Measurements from ENCODE around the gene SHLD1.
"Not testable (repeated sequence)": the region's sequence is repeated elsewhere in the genome, so short reads cannot be mapped to it uniquely, and the experiment has no call there.

The SHLD1 gene

GRCh38 chr20:5781367-5781766 is 31.2 kb downstream of the SHLD1 start:
- CTCF ChIA-PET, H3K27me3 Mint-ChIP-seq, H3K9me3 Mint-ChIP-seq, DNase-seq, H3K4me1 Mint-ChIP-seq, H3K4me3 Mint-ChIP-seq, H3K27ac Mint-ChIP-seq: not testable (repeated sequence)
- H3K36me3 Mint-ChIP-seq: peaks cover 21% of the 10 kb centered on the region

- peaks cover 20% of the 10 kb centered on the region for H3K36me3 Mint-ChIP-seq
- no peaks in the 10 kb centered on the region for H3K27me3 Mint-ChIP-seq
- H3K4me1 Mint-ChIP-seq: peaks cover 3% of the 10 kb centered on the region
- H3K9me3 Mint-ChIP-seq: no peaks in the 10 kb centered on the region
- DNase-seq: no peak
- CTCF ChIA-PET: interaction anchor here (1.7 kb wide), 1 partner anchor 253 kb away, joined by 3 read pairs; no protein-coding TSS in a partner anchor
- H3K4me3 Mint-ChIP-seq: no peak overlapping the region
- no peak overlapping the region for H3K27ac Mint-ChIP-seq
Observed at GRCh38 chr20:5781798-5782750, 31.9 kb downstream of the SHLD1 start.

GRCh38 chr20:5784735-5785134 is 34.5 kb downstream of the SHLD1 start:
- no peak for DNase-seq
- Mint-ChIP-seq H3K4me3 (no peak overlapping the region), H3K9me3 (no peaks in the 10 kb centered on the region), H3K4me1 (peaks cover 5% of the 10 kb centered on the region), H3K27ac (no peak overlapping the region), H3K27me3 (no peaks in the 10 kb centered on the region), H3K36me3 (peaks cover 11% of the 10 kb centered on the region)
- CTCF ChIA-PET: interaction anchor here (0.7 to 6.7 kb wide), 3 partner anchors 157 to 256 kb away, joined by 3 to 89 read pairs (median 6); no protein-coding TSS in a partner anchor

- H3K27me3 Mint-ChIP-seq: no peaks in the 10 kb centered on the region
- H3K4me1 Mint-ChIP-seq: peaks cover 5% of the 10 kb centered on the region
- H3K9me3 Mint-ChIP-seq: no peaks in the 10 kb centered on the region
- H3K27ac Mint-ChIP-seq: no peak overlapping the region
- CTCF ChIA-PET: interaction anchor here (1.0 to 6.7 kb wide), 4 partner anchors 217 to 290 kb away, joined by 3 to 89 read pairs (median 6); no protein-coding TSS in a partner anchor
- no peak overlapping the region for H3K4me3 Mint-ChIP-seq
- DNase-seq: no peak
- H3K36me3 Mint-ChIP-seq: peaks cover 12% of the 10 kb centered on the region
Observed at GRCh38 chr20:5785146-5785545, 34.9 kb downstream of the SHLD1 start.

- CTCF ChIA-PET: interaction anchor here (0.9 to 6.7 kb wide), 22 partner anchors 9 to 259 kb away, joined by 3 to 95 read pairs (median 4); no protein-coding TSS in a partner anchor
- peaks cover 5% of the 10 kb centered on the region for H3K36me3 Mint-ChIP-seq
- no peak for DNase-seq
- H3K9me3 Mint-ChIP-seq: no peaks in the 10 kb centered on the region
- H3K27ac Mint-ChIP-seq: no peak overlapping the region
- no peak overlapping the region for H3K4me3 Mint-ChIP-seq
- no peaks in the 10 kb centered on the region for H3K27me3 Mint-ChIP-seq
- H3K4me1 Mint-ChIP-seq: peaks cover 2% of the 10 kb centered on the region
Observed at GRCh38 chr20:5786930-5787795, 37.0 kb downstream of the SHLD1 start.

GRCh38 chr20:5787796-5788165 is 37.6 kb downstream of the SHLD1 start:
- CTCF ChIA-PET: interaction anchor here (0.7 to 6.7 kb wide), 28 partner anchors 8 to 259 kb away, joined by 3 to 95 read pairs (median 4); no protein-coding TSS in a partner anchor
- H3K4me1 Mint-ChIP-seq: peaks cover 2% of the 10 kb centered on the region
- H3K4me3 Mint-ChIP-seq: no peak overlapping the region
- no peaks in the 10 kb centered on the region for H3K9me3 Mint-ChIP-seq
- H3K27me3 Mint-ChIP-seq: no peaks in the 10 kb centered on the region
- DNase-seq: no peak
- no peak overlapping the region for H3K27ac Mint-ChIP-seq
- H3K36me3 Mint-ChIP-seq: peaks cover 5% of the 10 kb centered on the region

- Mint-ChIP-seq H3K4me3 (no peak overlapping the region), H3K27ac (peak overlapping the region; percentile 13), H3K36me3 (peaks cover 5% of the 10 kb centered on the region), H3K27me3 (no peaks in the 10 kb centered on the region), H3K4me1 (peaks cover 2% of the 10 kb centered on the region), H3K9me3 (no peaks in the 10 kb centered on the region)
- CTCF ChIA-PET: interaction anchor here (0.7 to 6.7 kb wide), 29 partner anchors 7 to 260 kb away, joined by 3 to 95 read pairs (median 4); no protein-coding TSS in a partner anchor
- DNase-seq: peak; percentile 85
Observed at GRCh38 chr20:5788385-5788895, 38.2 kb downstream of the SHLD1 start.

GRCh38 chr20:5789827-5790226 is 39.6 kb downstream of the SHLD1 start:
- no peaks in the 10 kb centered on the region for H3K27me3 Mint-ChIP-seq
- no peak overlapping the region for H3K4me3 Mint-ChIP-seq
- H3K36me3 Mint-ChIP-seq: peaks cover 8% of the 10 kb centered on the region
- CTCF ChIA-PET: interaction anchor here (5.0 to 6.7 kb wide), 2 partner anchors 221 to 261 kb away, joined by 89 to 95 read pairs; no protein-coding TSS in a partner anchor
- H3K9me3 Mint-ChIP-seq: no peaks in the 10 kb centered on the region
- no peak for DNase-seq
- peaks cover 2% of the 10 kb centered on the region for H3K4me1 Mint-ChIP-seq
- H3K27ac Mint-ChIP-seq: no peak overlapping the region

GRCh38 chr20:5793916-5794315 is 43.7 kb downstream of the SHLD1 start:
- H3K4me1 Mint-ChIP-seq: no peaks in the 10 kb centered on the region
- H3K27ac Mint-ChIP-seq: no peak overlapping the region
- no peak for DNase-seq
- no peaks in the 10 kb centered on the region for H3K27me3 Mint-ChIP-seq
- CTCF ChIA-PET: interaction anchor here (1.6 kb wide), 1 partner anchor 265 kb away, joined by 4 read pairs; no protein-coding TSS in a partner anchor
- H3K4me3 Mint-ChIP-seq: no peak overlapping the region
- peaks cover 6% of the 10 kb centered on the region for H3K36me3 Mint-ChIP-seq
- no peaks in the 10 kb centered on the region for H3K9me3 Mint-ChIP-seq

GRCh38 chr20:5796331-5797040 is 46.3 kb downstream of the SHLD1 start:
- H3K4me3 Mint-ChIP-seq: no peak overlapping the region
- no peak for DNase-seq
- H3K36me3 Mint-ChIP-seq: peaks cover 6% of the 10 kb centered on the region
- no peaks in the 10 kb centered on the region for H3K27me3 Mint-ChIP-seq
- H3K27ac Mint-ChIP-seq: no peak overlapping the region
- CTCF ChIA-PET: interaction anchor here (0.7 to 1.4 kb wide), 7 partner anchors 9 to 287 kb away, joined by 3 to 5 read pairs (median 4); no protein-coding TSS in a partner anchor
- no peaks in the 10 kb centered on the region for H3K4me1 Mint-ChIP-seq
- H3K9me3 Mint-ChIP-seq: no peaks in the 10 kb centered on the region

- Mint-ChIP-seq H3K27me3 (no peaks in the 10 kb centered on the region), H3K4me1 (no peaks in the 10 kb centered on the region), H3K9me3 (no peaks in the 10 kb centered on the region), H3K27ac (no peak overlapping the region), H3K36me3 (peaks cover 8% of the 10 kb centered on the region), H3K4me3 (no peak overlapping the region)
- CTCF ChIA-PET: interaction anchor here (0.7 to 1.4 kb wide), 4 partner anchors 8 to 287 kb away, joined by 3 to 4 read pairs (median 4); no protein-coding TSS in a partner anchor
- DNase-seq: no peak
Observed at GRCh38 chr20:5797165-5797564, 47.0 kb downstream of the SHLD1 start.

GRCh38 chr20:5797843-5798462 is 47.8 kb downstream of the SHLD1 start:
- no peak overlapping the region for H3K27ac Mint-ChIP-seq
- H3K27me3 Mint-ChIP-seq: no peaks in the 10 kb centered on the region
- H3K4me1 Mint-ChIP-seq: no peaks in the 10 kb centered on the region
- no peak overlapping the region for H3K4me3 Mint-ChIP-seq
- DNase-seq: no peak
- H3K9me3 Mint-ChIP-seq: no peaks in the 10 kb centered on the region
- peaks cover 13% of the 10 kb centered on the region for H3K36me3 Mint-ChIP-seq
- CTCF ChIA-PET: interaction anchor here (1.1 to 1.4 kb wide), 2 partner anchors 9 to 10 kb away, joined by 3 to 4 read pairs; no protein-coding TSS in a partner anchor

Measured in activated naive CD4-positive, alpha-beta T cell treated with anti-CD3 and anti-CD28 coated beads, Interleukin-2, amount 10 ng/mL, durations not matched to agents 7 days and 5 days (primary cell).